SK-N-MC (cell line): ENCODE measurements around the gene LRRC9.

Experiments used
- EZH2 ChIP-seq: fragments of 200-600 bp; sonication (generic); IDR thresholded peaks from one replicate; pipeline ENCODE4 v1.6.1; 2017; ENCODE audit warnings: antibody characterized with exemption
- FOXP2 ChIP-seq: optimal IDR thresholded peaks from 2 replicates; pipeline ENCODE3; 2011; ENCODE audit warnings: mild to moderate bottlenecking, moderate library complexity; ENCODE audit not compliant: insufficient read depth; ENCODE audit errors: extremely low read length, control extremely low read depth
- POLR2AphosphoS5 ChIP-seq: IDR thresholded peaks from 2 replicates; pipeline ENCODE4 v1.6.1; 2012; ENCODE audit warnings: mild to moderate bottlenecking, low read depth, low read length, borderline replicate concordance

DNA sequence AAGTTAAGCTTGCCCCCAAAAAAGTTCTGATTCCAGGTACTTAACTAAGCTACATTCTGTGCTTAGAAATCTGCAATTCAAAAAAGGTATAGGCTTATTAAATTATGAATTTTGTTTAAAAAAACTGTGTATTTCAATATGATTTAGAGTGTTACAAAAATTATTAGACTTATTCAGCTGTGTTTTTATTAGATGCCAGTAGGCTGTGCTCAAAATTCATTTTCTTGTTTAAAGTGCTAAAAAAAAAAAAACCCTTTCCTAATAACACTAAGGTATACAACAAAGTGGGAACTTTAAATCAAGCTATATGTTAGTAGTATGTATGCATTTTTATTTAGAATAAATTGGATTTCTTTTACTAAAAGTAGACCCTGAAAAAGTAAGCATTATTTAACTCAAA is 25.0 kb downstream of the LRRC9 start:
- TF ChIP-seq POLR2AphosphoS5 = no peak
- no peak for TF ChIP-seq FOXP2
- no peak for TF ChIP-seq EZH2
